Astrocyte (in vitro differentiated cells and primary cell): ENCODE results near the gene GXYLT2. TPM values are rescaled to one million over a fixed set of nuclear protein-coding genes. Genes with fewer than 3 reads are reported as not detected.

ENCODE experiments used
- DNase-seq: peaks from one replicate; pipeline ENCODE4 v3.0.0-alpha.2; 2010; ENCODE audit warnings: low read depth
- FAIRE-seq: peaks from 2 replicates; lab custom pipeline; 2011; peaks lifted over from hg19 to GRCh38; lab: Jason Lieb, UNC
- H2AFZ ChIP-seq: 2 replicates; pipeline ENCODE4 v1.6.0; 2012; ENCODE audit warnings: low read depth, low read length, inconsistent platforms
- H3K27ac ChIP-seq: 2 replicates; pipeline ENCODE4 v1.5.1; 2011; ENCODE audit warnings: low read depth, low read length, inconsistent platforms
- H3K27me3 ChIP-seq: 2 replicates; pipeline ENCODE4 v1.6.0; 2011; ENCODE audit warnings: low read length, inconsistent platforms; ENCODE audit not compliant: insufficient read depth
- H3K36me3 ChIP-seq: 2 replicates; pipeline ENCODE4 v1.5.1; 2011; ENCODE audit warnings: low read length, inconsistent platforms; ENCODE audit not compliant: insufficient read depth
- H3K4me1 ChIP-seq: 2 replicates; pipeline ENCODE4 v1.5.1; 2011; ENCODE audit warnings: low read length, inconsistent platforms; ENCODE audit not compliant: insufficient read depth
- H3K4me2 ChIP-seq: 2 replicates; pipeline ENCODE4 v1.6.0; 2012; ENCODE audit warnings: low read length, inconsistent platforms
- H3K4me3 ChIP-seq: 2 replicates; pipeline ENCODE4 v1.5.1; 2011; ENCODE audit warnings: low read depth, mild to moderate bottlenecking, low read length, inconsistent platforms; ENCODE audit not compliant: insufficient read depth
- H3K79me2 ChIP-seq: 2 replicates; pipeline ENCODE4 v1.6.0; 2012; ENCODE audit warnings: mild to moderate bottlenecking, low read length, inconsistent platforms; ENCODE audit not compliant: insufficient read depth
- H3K9ac ChIP-seq: 2 replicates; pipeline ENCODE4 v1.6.0; 2012; ENCODE audit warnings: mild to moderate bottlenecking, low read length, inconsistent platforms
- H3K9me3 ChIP-seq: 2 replicates; pipeline ENCODE4 v1.5.1; 2012; ENCODE audit warnings: low read depth, mild to moderate bottlenecking, low read length, inconsistent platforms; ENCODE audit not compliant: insufficient read depth
- H4K20me1 ChIP-seq: 2 replicates; pipeline ENCODE4 v1.6.0; 2012; ENCODE audit warnings: low read length, inconsistent platforms; ENCODE audit not compliant: insufficient read depth
- H3K27ac Mint-ChIP-seq: one replicate; pipeline ENCODE4 v1.8.0; 2021; ENCODE audit warnings: mild to moderate bottlenecking, mixed read lengths; ENCODE audit not compliant: unreplicated experiment
- H3K27me3 Mint-ChIP-seq: one replicate; pipeline ENCODE4 v1.8.0; 2021; ENCODE audit warnings: low read depth, mixed read lengths; ENCODE audit not compliant: unreplicated experiment
- H3K36me3 Mint-ChIP-seq: one replicate; pipeline ENCODE4 v1.8.0; 2021; ENCODE audit warnings: low read depth, mixed read lengths; ENCODE audit not compliant: unreplicated experiment
- H3K4me1 Mint-ChIP-seq: one replicate; pipeline ENCODE4 v1.8.0; 2021; ENCODE audit warnings: low read depth, mixed read lengths; ENCODE audit not compliant: unreplicated experiment
- H3K4me3 Mint-ChIP-seq: one replicate; pipeline ENCODE4 v1.8.0; 2021; ENCODE audit warnings: mild to moderate bottlenecking, moderate library complexity, mixed read lengths; ENCODE audit not compliant: unreplicated experiment
- H3K9me3 Mint-ChIP-seq: one replicate; pipeline ENCODE4 v1.8.0; 2021; ENCODE audit warnings: mild to moderate bottlenecking, mixed read lengths; ENCODE audit not compliant: unreplicated experiment
- EZH2 ChIP-seq: IDR thresholded peaks from 2 replicates; pipeline ENCODE4 v1.6.1; 2012; ENCODE audit warnings: mild to moderate bottlenecking, low read length, inconsistent platforms; ENCODE audit not compliant: insufficient read depth
- total RNA-seq: library from RNA; stranded (reverse); gene quantifications from 2 replicates; pipeline ENCODE4 v1.2.1, GENCODE V29; 2021
- TF ChIP-seq, protein P1 (sequence below): IDR thresholded peaks from 2 replicates; pipeline ENCODE4 v1.5.1; 2011; ENCODE audit warnings: low read depth, mild to moderate bottlenecking, inconsistent platforms, low read length, moderate library complexity; ENCODE audit not compliant: insufficient read depth

GXYLT2 gene
- total RNA-seq, 1 donor from 2014 or later, result 62.6 TPM

DNA sequence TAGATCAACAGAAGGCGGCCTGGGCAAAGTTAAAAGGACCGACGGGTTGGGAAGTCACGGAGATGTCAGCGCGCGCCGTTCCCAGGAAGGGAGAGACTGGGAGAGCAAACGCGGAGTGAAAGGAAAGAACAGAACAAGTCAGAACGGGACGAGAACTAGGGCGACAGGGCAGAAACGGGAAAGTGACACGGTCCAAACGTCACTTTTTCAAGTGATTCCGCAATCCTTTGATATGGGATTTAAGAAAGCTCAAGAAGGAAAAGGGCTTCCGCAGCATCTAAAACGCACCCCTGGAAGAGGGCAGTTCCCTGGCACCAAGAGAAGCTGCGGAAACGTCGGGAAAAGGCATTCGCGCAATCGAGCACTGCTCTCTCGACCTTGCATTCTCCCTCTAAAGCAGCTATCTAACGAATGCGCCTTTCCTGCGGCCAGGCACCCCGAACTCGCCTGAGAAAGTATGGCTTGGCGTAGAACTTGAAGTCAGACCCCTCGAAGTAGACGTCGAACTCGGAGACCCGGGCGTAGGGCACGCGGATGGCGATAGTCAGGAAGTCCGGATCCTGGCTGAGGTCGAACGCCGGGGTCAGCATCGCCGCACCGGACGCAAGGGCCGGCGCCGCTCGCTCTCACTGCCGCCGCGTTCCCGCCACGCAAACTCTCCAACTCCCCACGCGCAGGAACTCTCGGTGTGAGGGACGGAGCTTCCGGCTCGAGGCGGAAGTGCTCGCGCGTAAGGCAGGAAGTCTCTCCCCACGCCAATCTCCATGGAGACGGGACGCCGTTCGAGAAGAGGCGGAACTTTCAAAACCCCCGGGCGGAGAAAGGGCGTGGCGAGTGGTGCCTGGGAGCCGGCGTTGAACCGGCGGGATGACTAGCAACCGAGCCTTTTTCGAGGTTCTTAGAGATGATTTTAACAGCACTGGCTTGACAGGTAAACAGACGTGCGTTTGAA lies 39.8 kb upstream of the GXYLT2 start, which contains the start of gene SHQ1:
SHQ1 (minus strand) TSS at position 695 of the 952 bp plus-strand sequence; CDS start at position 590, 105 bp downstream.
- Histone ChIP-seq H3K36me3 (no peaks in the 10 kb centered on the region), H3K9ac (peak within 1 kb of the TSS; percentile 85), H3K4me2 (peak within 1 kb of the TSS; percentile 98), H4K20me1 (peaks cover 30% of the 10 kb centered on the region), H2AFZ (peak within 1 kb of the TSS; percentile 91), H3K4me1 (peaks cover 13% of the 10 kb centered on the region), H3K27me3 (peaks cover 3% of the 10 kb centered on the region), H3K4me3 (peak within 1 kb of the TSS; percentile 92), H3K9me3 (no peaks in the 10 kb centered on the region), H3K79me2 (peaks cover 43% of the 10 kb centered on the region), H3K27ac (peak within 1 kb of the TSS; percentile 47)
- FAIRE-seq, result no peak
- Mint-ChIP-seq H3K9me3 (no peaks in the 10 kb centered on the region), H3K27me3 (no peaks in the 10 kb centered on the region), H3K27ac (peak within 1 kb of the TSS; percentile 64), H3K36me3 (no peaks in the 10 kb centered on the region), H3K4me3 (peak within 1 kb of the TSS; percentile 98), H3K4me1 (peaks cover 21% of the 10 kb centered on the region)
- DNase-seq, result peak; percentile 83
- TF ChIP-seq, protein P1, sequence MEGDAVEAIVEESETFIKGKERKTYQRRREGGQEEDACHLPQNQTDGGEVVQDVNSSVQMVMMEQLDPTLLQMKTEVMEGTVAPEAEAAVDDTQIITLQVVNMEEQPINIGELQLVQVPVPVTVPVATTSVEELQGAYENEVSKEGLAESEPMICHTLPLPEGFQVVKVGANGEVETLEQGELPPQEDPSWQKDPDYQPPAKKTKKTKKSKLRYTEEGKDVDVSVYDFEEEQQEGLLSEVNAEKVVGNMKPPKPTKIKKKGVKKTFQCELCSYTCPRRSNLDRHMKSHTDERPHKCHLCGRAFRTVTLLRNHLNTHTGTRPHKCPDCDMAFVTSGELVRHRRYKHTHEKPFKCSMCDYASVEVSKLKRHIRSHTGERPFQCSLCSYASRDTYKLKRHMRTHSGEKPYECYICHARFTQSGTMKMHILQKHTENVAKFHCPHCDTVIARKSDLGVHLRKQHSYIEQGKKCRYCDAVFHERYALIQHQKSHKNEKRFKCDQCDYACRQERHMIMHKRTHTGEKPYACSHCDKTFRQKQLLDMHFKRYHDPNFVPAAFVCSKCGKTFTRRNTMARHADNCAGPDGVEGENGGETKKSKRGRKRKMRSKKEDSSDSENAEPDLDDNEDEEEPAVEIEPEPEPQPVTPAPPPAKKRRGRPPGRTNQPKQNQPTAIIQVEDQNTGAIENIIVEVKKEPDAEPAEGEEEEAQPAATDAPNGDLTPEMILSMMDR, result no peak
- no peak for TF ChIP-seq EZH2

DNA sequence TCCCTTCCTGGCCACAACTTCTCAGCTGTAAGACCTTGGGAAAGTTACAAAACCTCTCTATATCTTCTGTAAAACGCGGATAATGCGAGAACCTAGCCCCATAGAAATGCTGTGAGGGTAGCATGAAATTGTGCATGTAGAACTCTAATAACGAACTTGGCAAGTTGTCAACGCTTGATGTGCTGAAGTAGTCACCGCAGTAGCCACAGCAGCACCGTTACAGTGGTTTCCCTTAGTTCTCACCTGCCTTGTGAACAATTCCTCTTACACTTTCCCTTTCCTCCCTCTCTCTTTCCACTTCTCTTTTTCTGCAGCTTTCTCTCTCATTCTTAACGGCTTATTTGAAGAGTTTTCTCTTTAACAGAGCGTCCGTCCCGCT lies 39.2 kb upstream of the GXYLT2 start:
- DNase-seq (peak; percentile 23), FAIRE-seq (no peak)
- Mint-ChIP-seq H3K4me3 (peak overlapping the region; percentile 98), H3K36me3 (no peaks in the 10 kb centered on the region), H3K27ac (no peak overlapping the region), H3K4me1 (peaks cover 21% of the 10 kb centered on the region), H3K9me3 (no peaks in the 10 kb centered on the region), H3K27me3 (no peaks in the 10 kb centered on the region)
- Histone ChIP-seq H3K27me3 (peaks cover 3% of the 10 kb centered on the region), H3K79me2 (peaks cover 41% of the 10 kb centered on the region), H4K20me1 (peaks cover 30% of the 10 kb centered on the region), H3K4me3 (peak overlapping the region; percentile 92), H3K36me3 (no peaks in the 10 kb centered on the region), H3K4me2 (peak overlapping the region; percentile 98), H3K9ac (peak overlapping the region; percentile 85), H3K4me1 (peaks cover 13% of the 10 kb centered on the region), H3K27ac (no peak overlapping the region), H3K9me3 (no peaks in the 10 kb centered on the region), H2AFZ (peak overlapping the region; percentile 91)
- TF ChIP-seq, protein P1, result no peak
- TF ChIP-seq EZH2, result no peak
